ENCODE data around the gene TMC4.

DNA sequence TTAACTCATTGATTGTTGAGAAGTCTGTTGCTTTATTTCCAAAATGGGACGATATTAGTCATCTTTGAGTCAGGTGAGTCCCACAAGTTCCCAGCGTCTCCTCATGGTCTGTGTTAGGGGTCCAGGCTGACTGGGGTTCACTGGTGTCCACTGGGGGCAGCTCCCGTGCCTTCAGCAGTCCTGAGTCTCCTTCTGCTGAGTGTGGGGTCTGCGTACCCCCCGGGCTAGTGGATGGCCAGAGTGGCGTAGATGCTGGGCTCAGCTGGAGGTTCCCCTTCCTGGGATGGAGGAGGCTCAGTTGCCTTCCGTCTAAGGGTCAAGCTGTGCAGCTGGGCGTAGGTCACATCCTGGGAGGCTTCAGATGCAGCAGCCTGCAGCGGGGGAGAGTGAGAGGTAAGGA is 43.9 kb upstream of the TMC4 start:
- TF ChIP-seq, protein P1, sequence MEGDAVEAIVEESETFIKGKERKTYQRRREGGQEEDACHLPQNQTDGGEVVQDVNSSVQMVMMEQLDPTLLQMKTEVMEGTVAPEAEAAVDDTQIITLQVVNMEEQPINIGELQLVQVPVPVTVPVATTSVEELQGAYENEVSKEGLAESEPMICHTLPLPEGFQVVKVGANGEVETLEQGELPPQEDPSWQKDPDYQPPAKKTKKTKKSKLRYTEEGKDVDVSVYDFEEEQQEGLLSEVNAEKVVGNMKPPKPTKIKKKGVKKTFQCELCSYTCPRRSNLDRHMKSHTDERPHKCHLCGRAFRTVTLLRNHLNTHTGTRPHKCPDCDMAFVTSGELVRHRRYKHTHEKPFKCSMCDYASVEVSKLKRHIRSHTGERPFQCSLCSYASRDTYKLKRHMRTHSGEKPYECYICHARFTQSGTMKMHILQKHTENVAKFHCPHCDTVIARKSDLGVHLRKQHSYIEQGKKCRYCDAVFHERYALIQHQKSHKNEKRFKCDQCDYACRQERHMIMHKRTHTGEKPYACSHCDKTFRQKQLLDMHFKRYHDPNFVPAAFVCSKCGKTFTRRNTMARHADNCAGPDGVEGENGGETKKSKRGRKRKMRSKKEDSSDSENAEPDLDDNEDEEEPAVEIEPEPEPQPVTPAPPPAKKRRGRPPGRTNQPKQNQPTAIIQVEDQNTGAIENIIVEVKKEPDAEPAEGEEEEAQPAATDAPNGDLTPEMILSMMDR (IDR thresholded peaks at IDR 0.05; ENCODE audit: poor library complexity), result no peak
- no peak for TF ChIP-seq EZH2 (IDR thresholded peaks at IDR 0.05; ENCODE audit: borderline replicate concordance)

Data from hepatocyte (in vitro differentiated cells).